GM23338 (cell line): Measurements from ENCODE around the gene HS6ST3. TPM values are rescaled to one million over a fixed set of nuclear protein-coding genes. Genes with fewer than 3 reads are reported as not detected.

Source experiments
- ATAC-seq: fragments of 200-7000 bp; cut with Tn5 transposase; 3 replicates; pipeline ENCODE4 v1.9.1; 2020
- DNase-seq: peaks from one replicate; pipeline ENCODE4 v3.0.0-alpha.2; 2015; ENCODE audit warnings: low spot score
- H2AFZ ChIP-seq: fragments of 200-600 bp; sonication (generic); 2 replicates; pipeline ENCODE4 v1.8.0; 2016; ENCODE audit warnings: antibody characterized with exemption, mild to moderate bottlenecking, moderate library complexity
- H3F3A ChIP-seq: fragments of 200-600 bp; sonication (generic); replicated peaks from 2 replicates; pipeline ENCODE4 v1.8.0; 2017; ENCODE audit warnings: antibody characterized with exemption, mixed run types, low read depth
- H3K27ac ChIP-seq: fragments of 200-600 bp; sonication (generic); 2 replicates; pipeline ENCODE4 v1.6.1; 2016; ENCODE audit warnings: low read depth
- H3K27me3 ChIP-seq: fragments of 200-600 bp; sonication (generic); 2 replicates; pipeline ENCODE4 v1.8.0; 2016; ENCODE audit warnings: mild to moderate bottlenecking, mixed run types, moderate library complexity; ENCODE audit not compliant: insufficient read depth
- H3K36me3 ChIP-seq: fragments of 200-600 bp; sonication (generic); 2 replicates; pipeline ENCODE4 v1.8.0; 2016; ENCODE audit warnings: mild to moderate bottlenecking; ENCODE audit not compliant: insufficient read depth
- H3K4me1 ChIP-seq: fragments of 200-600 bp; sonication (generic); 2 replicates; pipeline ENCODE4 v1.8.0; 2016; ENCODE audit warnings: mild to moderate bottlenecking, moderate library complexity; ENCODE audit not compliant: insufficient read depth
- H3K4me2 ChIP-seq: fragments of 200-600 bp; sonication (generic); 2 replicates; pipeline ENCODE4 v1.7.1; 2017; ENCODE audit warnings: mixed run types
- H3K4me3 ChIP-seq: fragments of 200-600 bp; sonication (generic); 2 replicates; pipeline ENCODE4 v1.6.1; 2016; ENCODE audit warnings: mixed run types
- H3K79me2 ChIP-seq: fragments of 200-600 bp; sonication (generic); replicated peaks from 2 replicates; pipeline ENCODE4 v1.8.0; 2017; ENCODE audit warnings: mild to moderate bottlenecking; ENCODE audit not compliant: insufficient read depth
- H3K9me2 ChIP-seq: fragments of 200-600 bp; sonication (generic); 2 replicates; pipeline ENCODE4 v1.8.0; 2017; ENCODE audit not compliant: insufficient read depth
- H4K20me1 ChIP-seq: fragments of 200-600 bp; sonication (generic); replicated peaks from 2 replicates; pipeline ENCODE4 v1.8.0; 2017; ENCODE audit warnings: mild to moderate bottlenecking; ENCODE audit not compliant: insufficient read depth
- H3K27ac Mint-ChIP-seq: 2 replicates; pipeline ENCODE4 v1.8.0; 2020; ENCODE audit warnings: inconsistent platforms, mild to moderate bottlenecking, moderate library complexity, mixed read lengths
- H3K27me3 Mint-ChIP-seq: 3 replicates; pipeline ENCODE4 v1.8.0; 2022; ENCODE audit warnings: low read depth, mild to moderate bottlenecking, moderate library complexity, mixed read lengths, inconsistent platforms; ENCODE audit not compliant: insufficient read depth, poor library complexity
- H3K36me3 Mint-ChIP-seq: 3 replicates; pipeline ENCODE4 v1.8.0; 2021; ENCODE audit warnings: low read depth, mild to moderate bottlenecking, inconsistent platforms, moderate library complexity, mixed read lengths
- H3K4me1 Mint-ChIP-seq: 3 replicates; pipeline ENCODE4 v1.8.0; 2020; ENCODE audit warnings: mild to moderate bottlenecking, inconsistent platforms, mixed read lengths
- H3K4me3 Mint-ChIP-seq: 3 replicates; pipeline ENCODE4 v1.8.0; 2021; ENCODE audit warnings: moderate library complexity, mild to moderate bottlenecking, inconsistent platforms, mixed read lengths
- H3K9me3 Mint-ChIP-seq: 3 replicates; pipeline ENCODE4 v1.8.0; 2020; ENCODE audit warnings: moderate library complexity, mild to moderate bottlenecking, inconsistent platforms, mixed read lengths
- CREB1 ChIP-seq: fragments of 250-450 bp; sonication (Bioruptor Pico); IDR thresholded peaks from 2 replicates; pipeline ENCODE4 v1.5.0; 2020; ENCODE audit warnings: low read depth, mild to moderate bottlenecking, moderate library complexity
- ETS1 ChIP-seq: IDR thresholded peaks from 2 replicates; pipeline ENCODE4 v1.6.1; 2016; ENCODE audit warnings: antibody characterized with exemption
- EZH2phosphoT487 ChIP-seq: fragments of 200-600 bp; sonication (generic); IDR thresholded peaks from one replicate; pipeline ENCODE4 v1.8.1; 2018; ENCODE audit warnings: antibody characterized with exemption; ENCODE audit not compliant: unreplicated experiment
- NANOG ChIP-seq: IDR thresholded peaks from 2 replicates; pipeline ENCODE4 v1.6.1; 2016; ENCODE audit warnings: antibody characterized with exemption, borderline replicate concordance
- REST ChIP-seq: IDR thresholded peaks from one replicate; pipeline ENCODE4 v1.6.1; 2018; ENCODE audit warnings: antibody characterized with exemption; ENCODE audit not compliant: unreplicated experiment
- ZNF114 ChIP-seq: fragments of 250-450 bp; sonication (Bioruptor Pico); IDR thresholded peaks from 2 replicates; pipeline ENCODE4 v1.5.0; 2020; ENCODE audit warnings: mild to moderate bottlenecking, moderate library complexity
- ZNF462 ChIP-seq: fragments of 250-450 bp; sonication (Bioruptor Pico); IDR thresholded peaks from 2 replicates; pipeline ENCODE4 v1.5.0; 2020; ENCODE audit warnings: mild to moderate bottlenecking, moderate library complexity
- polyA plus RNA-seq: library from polyadenylated mRNA; unstranded; fragments of >200 nt; fragmentation: Nextera tagmentation; extraction: Ambion mirVana; gene quantifications from 2 replicates; pipeline ENCODE4 v1.2.1, GENCODE V29; 2016
- total RNA-seq: library from RNA; depleted of rRNA; stranded (reverse); fragments of >200 nt; shearing (Covaris generic); gene quantifications from 2 replicates; pipeline ENCODE4 v1.2.3, GENCODE V29; 2014

Gene HS6ST3
- total and polyA plus RNA-seq, 2 experiments from 2014 or later: 0.52 to 0.80 TPM

- H3K27me3 ChIP-seq: no peaks in the 10 kb centered on the region
- TF ChIP-seq ETS1: no peak
- no peak overlapping the region for H3K4me3 ChIP-seq
- no peaks in the 10 kb centered on the region for H3K36me3 ChIP-seq
- no peak overlapping the region for H2AFZ ChIP-seq
- peaks cover 17% of the 10 kb centered on the region for H3K4me1 ChIP-seq
- H3K36me3 Mint-ChIP-seq: peaks cover 9% of the 10 kb centered on the region
- H3F3A ChIP-seq: no peaks in the 10 kb centered on the region
- peaks cover 22% of the 10 kb centered on the region for H3K4me1 Mint-ChIP-seq
- peaks cover 11% of the 10 kb centered on the region; the same call in 2 of the 3 replicates for H3K9me3 Mint-ChIP-seq
- H3K4me3 Mint-ChIP-seq: no peak overlapping the region
- H3K27me3 Mint-ChIP-seq: no peaks in the 10 kb centered on the region
- no peak for DNase-seq
- H3K27ac Mint-ChIP-seq: no peak overlapping the region
- H4K20me1 ChIP-seq: no peaks in the 10 kb centered on the region
- H3K4me2 ChIP-seq: no peak overlapping the region
- H3K79me2 ChIP-seq: no peaks in the 10 kb centered on the region
- no peak overlapping the region for H3K27ac ChIP-seq
- ATAC-seq: no peak
- no peaks in the 10 kb centered on the region for H3K9me2 ChIP-seq
Observed at GRCh38 chr13:96816261-96816660, 726.4 kb downstream of the HS6ST3 start.

- Histone ChIP-seq H3F3A (no peaks in the 10 kb centered on the region), H3K36me3 (no peaks in the 10 kb centered on the region), H3K27me3 (no peaks in the 10 kb centered on the region), H2AFZ (no peak overlapping the region), H3K79me2 (no peaks in the 10 kb centered on the region), H3K4me3 (no peak overlapping the region), H3K4me2 (no peak overlapping the region; the same call in 1 of the 2 replicates), H4K20me1 (no peaks in the 10 kb centered on the region), H3K4me1 (peaks cover 17% of the 10 kb centered on the region), H3K9me2 (no peaks in the 10 kb centered on the region), H3K27ac (no peak overlapping the region)
- peak; percentile 66 for DNase-seq
- TF ChIP-seq ZNF462 (peak; percentile 87; the same call in 1 of the 2 replicates), EZH2phosphoT487 (no peak), ETS1 (no peak), NANOG (peak; percentile 80; the same call in 1 of the 2 replicates), REST (no peak), ZNF114 (CRISPR knock-in tag) (no peak), CREB1 (CRISPR knock-in tag) (peak; percentile 30; the same call in 1 of the 2 replicates)
- no peaks in the 10 kb centered on the region for H3K27me3 Mint-ChIP-seq
- peaks cover 11% of the 10 kb centered on the region; the same call in 2 of the 3 replicates for H3K9me3 Mint-ChIP-seq
- no peak overlapping the region for H3K4me3 Mint-ChIP-seq
- peak overlapping the region; percentile 86 for H3K27ac Mint-ChIP-seq
- ATAC-seq: peak; percentile 71
- H3K36me3 Mint-ChIP-seq: peaks cover 9% of the 10 kb centered on the region
- H3K4me1 Mint-ChIP-seq: peaks cover 22% of the 10 kb centered on the region
Observed at GRCh38 chr13:96816874-96817273, 727.0 kb downstream of the HS6ST3 start.
